Activated effector memory CD4-positive, alpha-beta T cell treated with anti-CD3 and anti-CD28 coated beads, Interleukin-2, amount 50 U/mL, for 16 hours (primary cell): Measurements from ENCODE around the gene CUEDC2.

Experiments
- DNase-seq: peaks from one replicate; pipeline ENCODE4 v3.0.0-alpha.2; 2020

CUEDC2 gene

DNA sequence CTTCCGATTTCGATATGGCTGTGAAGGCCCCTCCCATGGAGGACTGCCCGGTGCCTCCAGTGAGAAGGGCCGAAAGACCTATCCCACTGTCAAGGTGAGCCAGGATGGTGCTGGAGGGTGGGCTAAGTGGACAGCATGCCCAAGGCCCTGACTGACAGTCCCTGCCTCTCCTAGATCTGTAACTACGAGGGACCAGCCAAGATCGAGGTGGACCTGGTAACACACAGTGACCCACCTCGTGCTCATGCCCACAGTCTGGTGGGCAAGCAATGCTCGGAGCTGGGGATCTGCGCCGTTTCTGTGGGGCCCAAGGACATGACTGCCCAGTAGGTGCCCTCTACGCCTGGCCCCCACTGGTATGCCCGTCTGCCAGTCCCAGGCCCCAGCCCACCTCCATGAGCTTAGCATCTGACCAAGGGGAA is 35.6 kb downstream of the CUEDC2 start:
- DNase-seq = peak; percentile 62

DNA sequence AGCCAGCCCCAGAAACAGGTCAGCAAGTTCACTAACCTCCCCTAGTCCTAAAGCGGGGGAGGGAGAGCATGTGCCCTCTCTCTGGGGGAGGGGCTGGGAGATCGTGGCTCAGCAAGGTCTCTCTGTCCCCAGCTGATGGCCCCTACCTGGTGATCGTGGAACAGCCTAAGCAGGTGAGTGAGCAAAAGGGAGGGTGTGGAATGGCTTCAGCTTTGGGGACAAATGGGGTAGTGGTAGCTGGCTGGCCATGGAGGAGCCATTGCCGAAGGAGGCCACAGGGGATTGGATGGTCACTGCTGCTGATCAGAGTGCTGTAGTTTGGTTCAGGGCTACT is 36.1 kb downstream of the CUEDC2 start:
- no peak for DNase-seq

DNA sequence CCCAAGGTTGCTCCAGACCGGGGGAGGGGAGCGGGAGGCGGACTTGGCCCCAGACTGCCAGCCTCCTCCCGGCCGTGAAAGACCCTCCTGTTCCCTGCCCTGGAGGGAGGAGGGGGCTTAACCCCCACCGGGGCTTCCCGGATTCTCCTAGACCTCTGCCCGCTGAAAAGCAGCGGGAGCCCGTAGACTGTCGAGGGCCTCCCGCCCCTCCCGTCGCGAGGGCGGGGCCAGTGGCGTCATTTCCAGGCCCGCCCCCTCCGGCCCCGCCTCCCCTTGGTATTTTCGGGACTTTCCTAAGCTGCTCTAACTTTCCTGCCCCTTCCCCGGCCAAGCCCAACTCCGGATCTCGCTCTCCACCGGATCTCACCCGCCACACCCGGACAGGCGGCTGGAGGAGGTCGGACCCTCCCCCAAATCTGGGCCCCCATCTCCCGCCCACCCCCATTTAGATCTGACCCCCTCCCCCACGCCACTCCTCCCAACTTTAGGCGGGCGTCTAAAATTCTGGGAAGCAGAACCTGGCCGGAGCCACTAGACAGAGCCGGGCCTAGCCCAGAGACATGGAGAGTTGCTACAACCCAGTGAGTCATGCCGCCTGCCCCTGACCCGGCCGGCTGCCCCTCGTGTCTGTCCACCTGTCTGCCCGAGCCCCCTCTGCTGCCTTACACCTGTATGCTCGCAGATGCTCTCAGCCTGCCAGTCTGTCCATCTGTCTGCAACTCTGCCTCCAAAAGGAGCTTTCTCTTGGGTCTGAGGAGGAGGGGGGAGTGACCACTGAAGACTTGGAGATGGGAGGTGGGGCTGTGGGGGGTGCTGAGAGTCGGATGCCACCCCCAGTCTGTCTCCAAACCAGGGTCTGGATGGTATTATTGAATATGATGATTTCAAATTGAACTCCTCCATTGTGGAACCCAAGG is 36.7 kb downstream of the CUEDC2 start, which contains the start of gene NFKB2:
Gene NFKB2 (plus strand): TSS at position 306 of the 917 bp plus-strand sequence. CDS start 255 bp downstream, at position 561.
- peak; percentile 97 for DNase-seq

DNA sequence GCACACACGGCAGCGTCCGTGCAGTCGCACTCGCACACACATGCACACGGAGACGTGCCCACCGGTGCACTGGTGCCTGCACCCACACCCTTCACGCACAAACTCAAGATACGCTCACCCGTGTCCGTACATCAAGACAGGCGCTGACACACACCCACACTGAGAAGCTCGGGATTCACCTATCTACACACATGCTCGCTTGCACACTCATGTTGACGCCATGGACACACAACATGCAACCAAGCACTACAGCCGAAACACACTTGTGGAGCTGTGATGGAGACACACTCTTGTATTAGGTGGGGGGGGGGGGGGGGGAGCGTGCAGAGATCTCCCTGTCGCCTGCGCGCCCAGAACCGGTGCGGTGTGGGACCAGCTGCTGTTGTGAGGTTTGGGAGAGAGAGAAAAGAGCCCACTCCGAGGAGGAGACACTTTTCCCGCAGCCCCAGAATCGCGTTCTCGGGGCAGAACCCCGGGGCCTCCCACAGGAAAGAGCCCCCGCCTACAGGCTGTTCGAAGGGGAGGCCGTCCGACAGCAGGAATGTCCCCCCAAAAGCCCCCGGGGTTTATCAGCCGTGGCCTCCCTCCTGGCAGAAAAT is 37.5 kb downstream of the CUEDC2 start:
- DNase-seq = peak; percentile 87

DNA sequence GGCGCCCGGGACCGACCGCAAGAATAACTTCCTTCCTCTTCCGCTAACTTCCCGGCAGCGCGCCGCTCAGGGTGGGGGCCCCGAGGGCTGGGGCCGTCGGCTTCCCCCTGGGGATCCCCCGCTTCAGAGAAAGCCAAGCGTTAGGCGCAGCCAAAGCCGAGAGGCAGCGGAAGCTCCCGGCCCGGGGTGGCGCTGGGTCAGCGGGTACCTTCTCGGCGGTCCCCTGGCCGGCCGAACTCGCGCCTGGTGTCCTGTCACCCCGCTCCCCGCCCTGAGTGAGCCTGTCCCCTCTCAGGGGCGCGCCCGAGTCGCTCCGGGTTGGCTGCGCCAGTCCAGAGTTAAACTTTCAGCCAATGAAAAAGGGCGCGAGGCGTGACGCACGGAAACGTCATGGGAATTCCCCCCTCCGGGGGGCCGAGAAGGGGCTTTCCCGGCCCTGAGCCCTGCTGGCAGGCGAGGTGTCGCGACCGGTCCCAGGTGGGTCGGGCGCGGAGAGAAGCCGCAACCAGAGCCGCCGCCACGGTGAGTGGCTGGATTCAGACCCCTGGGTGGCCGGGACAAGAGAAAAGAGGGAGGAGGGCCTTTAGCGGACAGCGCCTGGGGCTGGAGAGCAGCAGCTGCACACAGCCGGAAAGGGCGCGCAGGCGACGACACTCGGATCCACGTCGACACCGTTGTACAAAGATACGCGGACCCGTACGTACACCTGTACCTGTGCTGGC is 38.1 kb downstream of the CUEDC2 start:
- DNase-seq = peak; percentile 100

DNA sequence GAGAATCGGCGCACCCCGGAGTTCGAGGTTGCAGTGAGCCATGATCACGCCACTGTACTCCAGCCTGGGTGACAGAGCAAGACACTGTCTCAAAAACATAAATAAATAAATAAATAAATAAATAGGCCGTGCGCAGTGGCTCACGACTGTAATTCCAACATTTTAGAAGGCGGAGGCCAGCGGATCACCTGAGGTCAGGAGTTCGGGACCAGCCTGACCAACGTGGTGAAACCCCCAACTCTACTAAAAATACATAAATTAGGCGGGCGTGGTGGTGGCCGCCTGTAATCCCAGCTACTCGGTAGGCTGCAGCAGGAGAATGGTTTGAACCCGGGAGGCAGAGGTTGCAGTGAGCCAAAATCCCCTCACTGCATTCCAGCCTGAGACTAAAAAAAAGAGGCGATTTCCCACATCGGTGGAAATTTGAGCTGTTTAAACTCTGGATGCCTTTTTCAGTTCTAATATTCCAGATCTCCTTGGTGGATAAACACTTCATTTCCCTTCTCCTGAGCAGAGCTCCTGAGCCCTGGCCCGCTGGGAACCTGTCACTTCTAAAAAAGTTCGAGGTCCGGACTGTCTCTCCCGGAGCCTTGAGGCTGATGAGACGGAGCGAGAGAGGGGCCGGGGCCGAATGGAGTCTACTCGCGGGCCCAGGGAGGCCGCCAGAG is 38.8 kb downstream of the CUEDC2 start:
- no peak for DNase-seq

DNA sequence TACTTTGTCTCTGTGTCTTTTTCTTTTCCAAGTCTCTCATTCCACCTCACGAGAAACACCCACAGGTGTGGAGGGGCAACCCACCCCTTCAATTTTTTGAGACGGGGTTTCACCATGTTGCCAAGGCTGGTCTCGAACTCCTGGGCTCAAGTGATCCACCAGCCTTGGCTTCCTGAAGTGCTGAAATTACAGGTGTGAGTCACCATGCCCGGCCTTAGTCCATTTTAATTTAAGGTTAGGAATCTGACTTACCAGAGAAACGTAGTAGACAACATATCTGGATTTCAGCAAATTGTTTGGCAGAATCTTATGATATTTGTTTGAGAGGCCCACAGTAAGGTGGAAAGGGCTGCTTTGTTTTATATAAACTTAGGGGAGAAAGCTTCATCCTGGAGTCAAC is 40.1 kb downstream of the CUEDC2 start:
- no peak for DNase-seq

DNA sequence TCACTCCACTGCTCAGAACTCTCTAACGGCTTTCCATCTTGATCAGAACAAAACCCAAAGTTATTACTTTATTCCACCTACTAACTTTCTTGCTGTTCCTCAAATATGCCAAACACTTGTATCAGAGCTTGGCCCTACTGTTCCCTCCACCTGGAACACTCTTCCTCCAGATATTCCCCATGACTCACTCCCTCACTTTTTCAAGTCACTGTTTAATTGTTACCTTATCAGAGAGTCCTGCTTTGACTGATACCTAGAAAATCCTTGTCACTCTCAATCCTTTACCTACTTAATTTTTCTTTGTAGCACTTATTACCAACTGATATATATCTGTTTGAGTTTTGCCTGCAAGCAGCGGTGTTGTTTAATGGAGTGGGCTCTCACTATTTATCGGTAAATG is 42.5 kb downstream of the CUEDC2 start:
- DNase-seq = no peak

DNA sequence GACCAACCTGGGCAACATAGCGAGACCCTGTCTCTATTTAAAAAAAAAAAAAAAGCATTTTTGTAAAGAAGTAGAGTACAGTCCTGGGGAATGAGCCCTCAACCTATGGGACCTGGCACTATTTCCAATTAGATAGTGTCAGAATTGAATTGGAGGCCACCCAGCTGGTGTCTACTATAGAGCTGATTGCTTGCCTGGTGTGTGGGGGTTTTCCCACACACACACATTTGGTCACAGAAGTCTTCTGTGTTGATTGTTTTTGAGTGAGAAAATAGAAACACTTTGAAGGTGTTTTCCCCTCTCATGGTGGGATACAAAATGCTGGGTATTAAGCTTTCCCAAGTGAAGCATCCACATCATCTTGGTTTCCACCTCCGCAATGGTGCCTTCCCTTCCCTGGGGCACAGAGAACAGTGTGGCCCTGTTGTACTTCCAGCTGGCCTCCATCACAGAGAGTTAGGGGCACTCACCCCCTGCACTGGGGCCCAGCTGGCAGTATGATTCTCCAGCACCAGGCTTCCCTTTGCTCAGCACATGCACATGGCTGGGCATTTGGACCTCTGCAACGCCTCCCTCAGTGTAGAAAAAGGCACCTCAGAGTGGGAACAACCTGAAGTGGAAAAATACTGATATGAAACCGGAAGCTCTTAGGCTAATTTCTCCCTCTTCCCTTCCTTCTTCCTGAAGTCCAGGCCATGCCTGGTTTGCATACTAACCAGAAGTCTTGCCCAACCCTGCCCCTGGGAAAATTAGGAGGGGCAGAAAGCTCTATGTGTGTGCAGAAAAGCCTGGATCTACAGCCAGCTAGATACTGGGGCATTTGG is 47.6 kb downstream of the CUEDC2 start:
- DNase-seq = no peak

DNA sequence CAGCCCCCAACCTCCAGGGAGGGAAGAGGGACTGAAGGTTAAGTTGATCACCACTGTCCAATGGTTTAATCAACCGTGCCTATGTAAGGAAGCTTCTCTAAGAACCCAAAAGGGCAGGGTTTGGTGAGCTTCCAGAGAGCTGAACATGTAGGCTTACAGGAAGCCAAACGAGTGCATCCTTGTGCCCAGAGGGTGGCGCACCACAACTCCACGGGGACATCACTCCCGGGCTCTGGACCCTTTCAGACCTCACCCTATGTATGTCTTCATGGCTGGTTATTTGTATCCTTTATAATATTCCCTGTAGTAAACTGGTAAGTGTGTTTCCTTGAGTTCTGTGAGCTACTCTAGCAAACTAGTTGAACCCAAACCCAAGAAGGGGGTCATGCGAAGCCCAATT is 48.3 kb downstream of the CUEDC2 start:
- DNase-seq = no peak

DNA sequence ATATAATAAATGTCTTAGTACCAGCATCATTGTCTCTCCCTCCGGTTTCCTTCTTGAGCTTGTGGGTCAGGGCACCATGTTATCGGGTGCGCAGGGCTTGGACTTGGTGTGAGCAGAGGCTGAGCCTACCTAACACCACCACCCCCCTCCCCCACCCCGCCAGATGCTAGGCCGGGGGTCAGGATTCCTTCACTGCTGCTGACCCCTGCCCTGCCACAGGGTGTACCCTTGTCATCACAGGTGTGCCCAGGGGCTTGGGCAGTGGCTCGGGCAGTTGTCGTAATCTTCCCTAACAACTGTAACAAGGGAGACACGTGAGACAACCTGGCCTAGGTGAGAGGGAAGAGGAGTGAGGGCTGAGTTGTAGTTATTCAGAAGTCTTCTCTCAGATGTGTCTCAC is 49.5 kb downstream of the CUEDC2 start:
- DNase-seq = no peak

DNA sequence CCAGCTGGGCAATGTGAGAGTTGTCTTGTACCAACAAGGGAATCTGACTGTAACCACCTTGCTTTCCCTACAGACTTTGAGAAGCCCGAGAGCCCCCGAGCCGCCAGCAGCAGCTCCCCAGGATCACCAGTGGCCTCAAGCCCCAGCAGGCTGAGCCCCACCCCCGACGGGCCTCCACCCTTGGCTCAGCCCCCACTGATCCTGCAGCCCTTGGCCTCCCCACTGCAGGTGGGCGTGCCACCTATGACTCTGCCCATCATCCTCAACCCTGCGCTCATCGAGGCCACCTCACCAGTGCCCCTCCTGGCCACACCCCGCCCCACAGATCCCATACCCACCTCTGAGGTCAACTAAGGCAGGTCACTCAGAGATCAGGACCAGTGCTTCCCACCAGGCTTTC is 50.4 kb downstream of the CUEDC2 start:
- no peak for DNase-seq

DNA sequence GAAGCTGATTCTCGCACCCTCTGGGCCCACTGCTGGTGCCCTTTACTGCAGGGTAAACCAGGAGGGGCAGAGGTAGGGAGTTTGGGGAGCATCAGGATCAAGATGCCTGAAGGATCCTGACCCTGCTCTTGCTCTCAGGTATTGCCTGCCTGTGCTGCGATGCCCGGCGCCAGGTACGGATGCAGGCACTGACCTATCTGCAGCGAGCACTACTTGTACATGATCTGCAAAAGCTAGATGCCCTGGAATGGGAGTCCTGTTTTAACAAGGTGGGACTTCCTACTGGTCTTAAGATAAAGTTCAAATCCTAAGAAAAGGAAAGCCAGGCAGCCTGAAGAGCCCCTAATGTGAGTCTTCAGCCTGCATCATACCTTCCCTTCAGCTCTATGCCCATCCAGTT is 53.0 kb downstream of the CUEDC2 start:
- DNase-seq = no peak

DNA sequence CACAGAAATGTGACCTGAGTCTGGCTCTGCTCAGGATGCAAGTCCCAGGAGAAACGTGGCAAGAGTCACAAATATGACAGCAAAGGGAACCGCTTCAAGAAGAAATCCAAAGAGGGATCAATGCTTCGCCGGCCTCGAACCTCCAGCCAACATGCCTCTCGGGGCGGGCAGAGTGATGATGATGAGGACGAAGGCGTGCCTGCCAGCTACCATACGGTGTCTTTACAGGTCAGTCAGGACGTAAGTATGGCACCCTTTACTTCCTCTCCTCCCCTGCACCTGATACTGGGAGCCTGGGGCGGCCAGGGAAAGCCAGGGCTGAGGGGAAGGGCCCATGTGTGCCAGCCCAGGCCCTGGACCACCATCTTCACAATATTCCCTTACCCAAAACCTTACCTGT is 55.5 kb downstream of the CUEDC2 start:
- no peak for DNase-seq

DNA sequence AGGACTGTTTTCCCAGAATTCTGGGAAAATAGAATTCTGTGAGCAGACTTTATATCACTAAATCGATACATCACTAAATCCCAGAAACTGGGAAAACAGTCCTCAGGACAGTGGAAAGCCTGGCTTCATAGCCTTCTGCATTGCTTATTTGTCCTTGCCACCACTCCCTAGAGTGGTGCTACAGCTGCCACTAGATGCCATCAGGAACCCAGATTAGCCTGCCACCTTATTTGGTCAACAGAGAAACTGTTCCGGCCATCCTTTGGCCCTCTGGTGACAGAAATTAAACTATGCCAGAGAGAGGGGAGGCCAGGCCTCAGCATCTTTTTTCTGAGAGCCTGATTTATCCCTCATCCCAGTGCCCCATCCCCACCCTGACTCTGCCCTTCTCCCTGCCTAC is 56.5 kb downstream of the CUEDC2 start:
- DNase-seq = no peak

DNA sequence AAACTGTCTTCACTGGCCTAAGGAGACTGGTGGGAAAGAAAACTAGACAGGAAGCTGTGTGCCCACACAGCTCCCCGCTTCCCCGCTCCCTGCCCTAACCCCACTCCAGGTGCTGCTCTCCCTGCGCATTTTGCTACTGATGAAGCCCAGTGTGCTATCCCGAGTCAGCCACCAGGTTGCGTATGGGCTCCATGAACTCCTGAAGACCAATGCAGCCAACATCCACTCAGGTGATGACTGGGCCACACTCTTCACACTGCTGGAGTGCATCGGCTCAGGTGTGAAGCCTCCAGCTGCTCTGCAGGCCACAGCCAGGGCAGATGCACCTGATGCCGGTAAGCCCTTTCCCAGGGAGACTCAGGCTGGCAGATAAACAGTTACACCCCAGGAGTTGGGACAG is 57.1 kb downstream of the CUEDC2 start:
- DNase-seq = no peak
